GM12878 (cell line): ENCODE data around the gene RAB11FIP2.

Experiments
- MAX ChIP-seq: IDR thresholded peaks from 2 replicates; pipeline ENCODE4 v1.6.1; 2012; ENCODE audit warnings: low read depth, low read length, improper control_type of control experiment
- MTA3 ChIP-seq: IDR thresholded peaks from 2 replicates; pipeline ENCODE4 v1.6.1; 2012; ENCODE audit warnings: low read length, inconsistent platforms, borderline replicate concordance
- POLR2AphosphoS5 ChIP-seq: IDR thresholded peaks from 2 replicates; pipeline ENCODE4 v1.6.1; 2011; ENCODE audit warnings: mild to moderate bottlenecking, low read length, inconsistent platforms
- YBX1 ChIP-seq: fragments of 450-650 bp; IDR thresholded peaks from 2 replicates; pipeline ENCODE4 v1.6.1; 2016; ENCODE audit warnings: antibody characterized with exemption
- TF ChIP-seq, protein P1 (sequence below): IDR thresholded peaks from 2 replicates; pipeline ENCODE4 v1.6.1; 2011; ENCODE audit warnings: low read depth, low read length, improper control_type of control experiment, borderline replicate concordance
- TF ChIP-seq, protein P2 (sequence below), 3 experiments: IDR thresholded peaks in 2 of 3; conservative IDR thresholded peaks in 1 of 3; 2 replicates each; pipeline ENCODE4 v1.5.1; 2011; ENCODE audit warnings: low read depth in 3 of 3, low read length in 3 of 3, mild to moderate bottlenecking in 3 of 3, control low read depth in 2 of 3, moderate library complexity in 2 of 3, inconsistent platforms in 1 of 3, mixed read lengths in 1 of 3; ENCODE audit not compliant: control insufficient read depth in 2 of 3, insufficient read depth in 1 of 3; ENCODE audit errors: extremely low read depth in 1 of 3

- TF ChIP-seq, protein P1, sequence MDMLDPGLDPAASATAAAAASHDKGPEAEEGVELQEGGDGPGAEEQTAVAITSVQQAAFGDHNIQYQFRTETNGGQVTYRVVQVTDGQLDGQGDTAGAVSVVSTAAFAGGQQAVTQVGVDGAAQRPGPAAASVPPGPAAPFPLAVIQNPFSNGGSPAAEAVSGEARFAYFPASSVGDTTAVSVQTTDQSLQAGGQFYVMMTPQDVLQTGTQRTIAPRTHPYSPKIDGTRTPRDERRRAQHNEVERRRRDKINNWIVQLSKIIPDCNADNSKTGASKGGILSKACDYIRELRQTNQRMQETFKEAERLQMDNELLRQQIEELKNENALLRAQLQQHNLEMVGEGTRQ, result no peak
- no peak for TF ChIP-seq POLR2AphosphoS5
- TF ChIP-seq YBX1, result no peak
- TF ChIP-seq, protein P2, sequence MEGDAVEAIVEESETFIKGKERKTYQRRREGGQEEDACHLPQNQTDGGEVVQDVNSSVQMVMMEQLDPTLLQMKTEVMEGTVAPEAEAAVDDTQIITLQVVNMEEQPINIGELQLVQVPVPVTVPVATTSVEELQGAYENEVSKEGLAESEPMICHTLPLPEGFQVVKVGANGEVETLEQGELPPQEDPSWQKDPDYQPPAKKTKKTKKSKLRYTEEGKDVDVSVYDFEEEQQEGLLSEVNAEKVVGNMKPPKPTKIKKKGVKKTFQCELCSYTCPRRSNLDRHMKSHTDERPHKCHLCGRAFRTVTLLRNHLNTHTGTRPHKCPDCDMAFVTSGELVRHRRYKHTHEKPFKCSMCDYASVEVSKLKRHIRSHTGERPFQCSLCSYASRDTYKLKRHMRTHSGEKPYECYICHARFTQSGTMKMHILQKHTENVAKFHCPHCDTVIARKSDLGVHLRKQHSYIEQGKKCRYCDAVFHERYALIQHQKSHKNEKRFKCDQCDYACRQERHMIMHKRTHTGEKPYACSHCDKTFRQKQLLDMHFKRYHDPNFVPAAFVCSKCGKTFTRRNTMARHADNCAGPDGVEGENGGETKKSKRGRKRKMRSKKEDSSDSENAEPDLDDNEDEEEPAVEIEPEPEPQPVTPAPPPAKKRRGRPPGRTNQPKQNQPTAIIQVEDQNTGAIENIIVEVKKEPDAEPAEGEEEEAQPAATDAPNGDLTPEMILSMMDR (IDR thresholded peaks at IDR 0.05 in 2 of 3, conservative IDR thresholded peaks at IDR 0.05 in 1 of 3; ENCODE audit: control insufficient read depth in 2 of 3, extremely low read depth in 1 of 3, insufficient read depth in 1 of 3, low read depth in 3 of 3, low read length in 3 of 3), result no peak
- TF ChIP-seq MTA3, result no peak
- TF ChIP-seq MAX, result no peak
Measured at GRCh38 chr10:118047880-118048279, 1.1 kb upstream of the RAB11FIP2 start.
